GM18907 (cell line): ENCODE data around the gene CDC42BPA.
"Not testable (repeated sequence)": the region's sequence is repeated elsewhere in the genome, so short reads cannot be mapped to it uniquely, and the experiment has no call there.

ENCODE experiments used
- ATAC-seq: cut with Tn5 transposase; IDR thresholded peaks from one replicate; pipeline ENCODE4 v1.9.1; 2021; ENCODE audit warnings: mild to moderate bottlenecking, moderate library complexity; ENCODE audit not compliant: unreplicated experiment

The CDC42BPA gene

GRCh38 chr1:227318016-227318852 lies at the start of gene CDC42BPA:
Gene CDC42BPA, minus strand, starts transcription at chr1:227318492. Its CDS starts 1,310 bp downstream, at chr1:227317182.
- peak; percentile 54 for ATAC-seq

GRCh38 chr1:227368009-227368408 lies 49.7 kb upstream of the CDC42BPA start:
- ATAC-seq, result no peak

GRCh38 chr1:227365473-227366431 lies 47.5 kb upstream of the CDC42BPA start:
- no peak for ATAC-seq

GRCh38 chr1:227364657-227365056 lies 46.4 kb upstream of the CDC42BPA start:
- no peak for ATAC-seq

- ATAC-seq, result no peak
Measured at GRCh38 chr1:227363825-227364224, 45.5 kb upstream of the CDC42BPA start.

DNA sequence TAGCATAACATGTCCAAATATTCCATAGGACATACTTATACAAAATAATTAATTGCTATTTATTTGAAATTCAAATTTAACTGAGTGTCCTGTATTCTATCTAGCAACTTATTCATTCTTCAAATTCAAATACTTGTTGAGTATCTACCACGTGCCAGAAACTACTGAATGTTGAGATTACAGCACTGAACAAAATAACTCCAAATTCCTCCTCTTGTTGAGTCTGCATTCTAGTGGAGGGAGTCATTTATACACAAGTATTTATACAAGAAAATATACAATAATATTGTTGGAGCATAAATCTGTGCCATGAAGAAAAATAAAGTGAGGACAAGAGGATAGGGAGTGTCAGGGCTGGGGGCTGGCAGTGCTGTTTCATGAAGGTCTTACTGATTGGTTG lies 43.7 kb upstream of the CDC42BPA start:
- no peak for ATAC-seq

DNA sequence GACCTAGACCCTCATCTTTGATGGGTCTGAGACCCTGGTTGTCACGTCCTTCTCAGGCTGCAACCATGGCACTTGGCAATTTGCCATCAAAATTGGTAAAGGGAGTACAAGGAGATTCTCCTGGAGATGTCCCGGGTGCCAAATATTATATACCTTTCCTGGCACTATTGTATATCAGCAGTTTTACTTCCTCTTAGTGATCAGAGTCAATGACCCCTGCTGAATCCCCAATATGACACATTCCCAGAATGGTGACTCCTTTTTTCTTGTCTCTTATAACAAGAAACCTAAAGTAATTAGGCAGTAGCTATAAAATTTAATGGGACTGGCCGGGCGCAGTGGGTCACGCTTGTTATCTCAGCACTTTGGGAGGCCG lies 39.6 kb upstream of the CDC42BPA start:
- ATAC-seq, result no peak

DNA sequence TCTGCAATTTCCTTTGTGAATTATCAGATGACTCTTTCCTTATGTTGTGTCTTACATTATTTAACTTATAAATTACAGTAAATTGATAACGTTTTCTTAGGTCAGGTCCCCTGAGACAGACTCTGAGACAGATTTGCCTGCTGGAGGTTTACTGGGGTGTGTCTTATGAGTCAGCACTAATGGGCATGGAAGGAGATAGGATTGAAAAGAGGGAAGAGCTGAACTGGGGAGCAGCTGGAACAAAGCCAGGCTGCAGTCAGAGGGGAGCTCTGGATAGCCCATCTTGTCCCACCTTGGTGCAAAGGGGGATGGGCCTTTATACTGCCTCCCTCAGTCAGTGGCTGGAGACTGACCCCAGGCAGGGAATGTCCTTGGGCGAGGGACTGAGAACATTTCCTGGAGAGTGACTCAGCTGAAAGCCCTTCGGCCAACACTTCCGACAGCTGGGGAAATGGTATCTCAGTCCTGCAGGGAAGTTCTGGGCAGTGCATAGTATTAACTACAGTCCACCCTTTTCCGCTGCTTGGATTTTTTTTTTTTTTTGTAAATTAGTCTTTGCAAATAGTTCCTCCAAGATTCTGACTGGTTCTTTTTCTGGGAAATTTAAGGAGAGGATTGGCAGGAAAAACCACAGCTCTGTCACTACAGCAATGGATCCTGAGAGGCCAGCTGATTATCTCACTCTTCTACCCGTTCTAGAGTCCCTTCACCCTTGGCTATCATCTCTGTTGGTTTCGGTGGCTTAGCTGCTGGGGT lies 39.1 kb upstream of the CDC42BPA start:
- ATAC-seq, result no peak

GRCh38 chr1:227356620-227357146 lies 38.4 kb upstream of the CDC42BPA start:
- no peak for ATAC-seq

DNA sequence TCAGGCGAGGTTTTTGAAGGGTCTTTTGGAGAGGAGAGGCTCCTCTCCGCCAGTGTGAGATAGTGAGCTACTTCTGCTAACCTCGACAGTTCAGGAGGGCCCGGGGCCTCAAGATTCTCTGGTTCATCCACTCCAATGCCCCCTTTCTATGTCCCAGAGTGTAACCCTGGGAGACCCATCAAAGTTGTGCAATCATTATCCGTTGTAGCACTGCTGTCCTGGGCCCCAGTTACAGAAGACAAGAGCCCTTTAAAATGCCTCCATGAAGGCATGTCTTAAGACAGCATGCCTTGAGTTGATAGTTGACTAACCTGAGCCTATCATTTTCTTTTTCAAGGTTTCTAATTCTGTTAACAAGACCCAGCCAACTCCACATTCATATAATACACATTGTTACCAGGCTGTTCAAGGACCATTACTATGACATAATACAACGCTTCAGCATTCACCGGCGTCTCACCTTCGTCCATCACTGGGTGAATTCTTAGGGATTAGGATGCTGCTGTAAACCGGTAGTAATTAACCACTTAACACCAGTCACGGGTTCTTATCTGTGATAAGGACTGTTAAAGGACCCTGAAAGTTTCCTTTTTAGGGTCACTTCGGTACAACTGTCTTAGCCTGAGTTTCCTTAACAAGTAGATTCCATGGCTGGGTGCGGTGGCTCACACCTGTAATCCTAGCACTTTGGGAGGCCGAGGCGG lies 37.4 kb upstream of the CDC42BPA start:
- ATAC-seq, result no peak

DNA sequence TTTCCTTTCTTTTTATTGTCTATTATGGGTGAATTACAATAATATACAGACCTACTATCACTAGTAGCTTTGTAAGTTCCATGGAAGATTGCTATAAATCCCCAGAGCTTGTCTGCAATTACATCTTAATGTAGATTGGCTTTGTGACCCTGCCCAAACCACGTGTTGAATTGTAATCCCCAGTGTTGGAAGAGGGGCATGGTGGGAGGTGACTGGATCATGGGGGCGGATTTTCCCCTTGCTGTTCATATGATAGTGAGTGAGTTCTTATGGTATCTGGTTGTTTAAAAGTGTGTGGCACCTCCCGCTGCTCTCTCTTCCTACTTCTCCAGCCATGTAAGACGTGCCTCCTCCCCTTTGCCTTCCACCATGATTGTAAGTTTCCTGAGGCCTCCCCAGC lies 34.9 kb upstream of the CDC42BPA start:
- ATAC-seq, result no peak

DNA sequence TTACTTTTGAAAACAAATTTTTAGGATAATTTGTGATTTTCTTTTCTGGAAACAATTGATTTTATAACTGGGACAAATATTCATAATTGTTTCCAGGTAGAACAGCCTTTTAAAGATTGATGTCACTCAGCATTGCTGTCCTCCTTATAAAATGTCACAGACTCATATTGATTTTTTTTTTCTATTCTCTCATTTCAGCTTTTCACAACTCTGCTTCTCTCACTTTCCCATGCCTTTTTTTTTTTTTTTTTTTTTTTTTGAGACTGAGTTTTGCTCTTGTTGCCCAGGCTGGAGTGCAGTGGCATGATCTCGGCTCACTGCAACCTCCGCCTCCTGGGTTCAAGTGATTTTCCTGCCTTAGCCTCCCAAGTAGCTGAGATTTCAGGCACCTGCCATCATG lies 33.9 kb upstream of the CDC42BPA start:
- ATAC-seq, result not testable (repeated sequence)

DNA sequence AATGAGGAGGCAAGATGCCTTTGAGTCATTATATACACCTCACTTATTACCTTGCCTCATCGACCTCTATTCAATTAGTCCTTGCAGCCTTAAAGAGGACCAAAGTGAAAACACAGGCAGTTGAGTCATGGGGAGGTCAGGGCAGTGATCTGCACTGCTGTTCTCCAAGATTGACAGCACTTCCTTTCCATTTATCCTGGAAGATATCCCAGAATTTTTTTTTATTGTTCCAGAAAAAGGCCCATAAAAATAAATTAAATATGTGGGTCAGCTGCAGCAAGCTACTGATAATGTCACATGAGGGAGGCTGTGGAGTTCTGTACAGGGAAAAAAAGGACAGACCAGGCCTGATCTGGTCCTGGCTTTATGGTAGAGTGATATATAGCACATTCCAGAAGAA lies 33.2 kb upstream of the CDC42BPA start:
- no peak for ATAC-seq

GRCh38 chr1:227349967-227350366 lies 31.7 kb upstream of the CDC42BPA start:
- no peak for ATAC-seq

GRCh38 chr1:227343727-227344551 lies 25.6 kb upstream of the CDC42BPA start:
- no peak for ATAC-seq

GRCh38 chr1:227343206-227343605 lies 24.9 kb upstream of the CDC42BPA start:
- ATAC-seq, result no peak

DNA sequence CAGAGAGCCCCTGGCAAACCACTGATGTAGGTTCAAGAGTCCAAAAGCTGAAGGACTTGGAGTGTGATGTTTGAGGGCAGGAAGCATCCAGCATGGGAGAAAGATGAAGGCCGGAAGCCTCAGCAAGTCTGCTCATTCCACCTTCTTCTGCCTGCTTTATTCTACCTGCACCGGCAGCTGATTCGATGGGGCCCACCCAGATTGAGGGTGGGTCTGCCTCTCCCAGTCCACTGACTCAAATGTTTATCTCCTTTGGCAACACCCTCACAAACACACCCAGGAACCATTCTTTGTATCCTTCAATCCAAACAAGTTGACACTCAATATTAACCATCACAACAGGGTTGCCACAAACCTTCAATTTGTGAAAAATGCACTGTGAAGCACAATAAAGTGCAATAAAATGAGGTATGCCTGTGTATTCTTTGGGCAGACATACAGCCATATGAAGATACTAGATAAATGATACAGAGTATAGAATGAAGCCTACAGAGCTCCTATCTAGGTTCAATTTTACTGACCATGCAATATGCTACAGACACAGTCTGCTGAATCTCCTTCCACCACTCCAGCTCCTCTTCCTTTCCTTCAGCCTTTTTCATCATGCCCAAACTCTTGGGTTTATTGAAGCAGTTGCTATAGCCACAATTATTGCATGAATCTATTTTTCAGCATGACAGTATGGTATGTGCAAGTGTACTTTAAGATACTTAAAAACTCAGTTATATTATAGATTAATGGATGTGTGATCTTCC lies 24.0 kb upstream of the CDC42BPA start:
- no peak for ATAC-seq

- ATAC-seq, result not testable (repeated sequence)
Measured at GRCh38 chr1:227336136-227336535, 17.8 kb upstream of the CDC42BPA start.
